ENCODE results near the gene TTC16. TPM values are rescaled to one million over a fixed set of nuclear protein-coding genes. Genes with fewer than 3 reads are reported as not detected.

Gene TTC16
- total and polyA plus RNA-seq, 8 donors = 0.08 to 0.12 TPM; not detected in 6

DNA sequence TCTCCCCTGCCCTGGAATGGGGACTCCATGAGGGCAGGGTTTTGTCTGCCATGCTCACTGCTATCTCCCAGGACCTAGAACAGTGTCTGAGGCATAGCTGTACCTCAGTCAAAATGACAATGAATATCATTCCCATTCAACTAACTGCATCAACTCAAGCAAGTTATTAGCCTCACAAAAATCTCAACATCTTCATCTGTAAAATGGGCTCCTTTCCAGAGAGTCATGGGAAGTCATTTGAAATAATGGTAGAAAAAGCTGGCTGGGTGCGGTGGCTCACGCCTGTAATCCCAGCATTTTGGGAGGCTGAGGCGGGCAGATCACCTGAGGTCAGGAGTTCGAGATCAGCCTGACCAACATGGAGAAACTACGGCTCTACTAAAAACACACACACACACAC is 53.2 kb downstream of the TTC16 start:
- intact Hi-C loops (cut with DNase I; ENCODE audit: low total_unique reads) = no loop called here
- Histone ChIP-seq H3K27me3 (peaks cover 0 to 10% (median 0%) of the 10 kb centered on the region in 3 donors), H3K4me1 (peaks cover 13 to 44% (median 33%) of the 10 kb centered on the region in 4 donors), H3K27ac (peak overlapping the region in 4 of 5 donors; percentile 39 to 82 (median 72)), H3K4me3 (peak overlapping the region in 1 of 4 donors; percentile 57), H3K36me3 (peaks cover 0 to 3% (median 0%) of the 10 kb centered on the region in 4 donors), H3K9me3 (no peaks in the 10 kb centered on the region)
- no peak for DNase-seq
- WGBS, 5 donors = 88 to 97% (median 91%) methylated on average over 5 of the region's 5 CpGs
- TF ChIP-seq, protein P1, sequence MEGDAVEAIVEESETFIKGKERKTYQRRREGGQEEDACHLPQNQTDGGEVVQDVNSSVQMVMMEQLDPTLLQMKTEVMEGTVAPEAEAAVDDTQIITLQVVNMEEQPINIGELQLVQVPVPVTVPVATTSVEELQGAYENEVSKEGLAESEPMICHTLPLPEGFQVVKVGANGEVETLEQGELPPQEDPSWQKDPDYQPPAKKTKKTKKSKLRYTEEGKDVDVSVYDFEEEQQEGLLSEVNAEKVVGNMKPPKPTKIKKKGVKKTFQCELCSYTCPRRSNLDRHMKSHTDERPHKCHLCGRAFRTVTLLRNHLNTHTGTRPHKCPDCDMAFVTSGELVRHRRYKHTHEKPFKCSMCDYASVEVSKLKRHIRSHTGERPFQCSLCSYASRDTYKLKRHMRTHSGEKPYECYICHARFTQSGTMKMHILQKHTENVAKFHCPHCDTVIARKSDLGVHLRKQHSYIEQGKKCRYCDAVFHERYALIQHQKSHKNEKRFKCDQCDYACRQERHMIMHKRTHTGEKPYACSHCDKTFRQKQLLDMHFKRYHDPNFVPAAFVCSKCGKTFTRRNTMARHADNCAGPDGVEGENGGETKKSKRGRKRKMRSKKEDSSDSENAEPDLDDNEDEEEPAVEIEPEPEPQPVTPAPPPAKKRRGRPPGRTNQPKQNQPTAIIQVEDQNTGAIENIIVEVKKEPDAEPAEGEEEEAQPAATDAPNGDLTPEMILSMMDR (IDR thresholded peaks at IDR 0.05) = no peak
- TF ChIP-seq EP300 (IDR thresholded peaks at IDR 0.05) = no peak
- no peak for TF ChIP-seq POLR2A (IDR thresholded peaks at IDR 0.05)
- TF ChIP-seq POLR2AphosphoS5 (IDR thresholded peaks at IDR 0.05) = no peak

DNA sequence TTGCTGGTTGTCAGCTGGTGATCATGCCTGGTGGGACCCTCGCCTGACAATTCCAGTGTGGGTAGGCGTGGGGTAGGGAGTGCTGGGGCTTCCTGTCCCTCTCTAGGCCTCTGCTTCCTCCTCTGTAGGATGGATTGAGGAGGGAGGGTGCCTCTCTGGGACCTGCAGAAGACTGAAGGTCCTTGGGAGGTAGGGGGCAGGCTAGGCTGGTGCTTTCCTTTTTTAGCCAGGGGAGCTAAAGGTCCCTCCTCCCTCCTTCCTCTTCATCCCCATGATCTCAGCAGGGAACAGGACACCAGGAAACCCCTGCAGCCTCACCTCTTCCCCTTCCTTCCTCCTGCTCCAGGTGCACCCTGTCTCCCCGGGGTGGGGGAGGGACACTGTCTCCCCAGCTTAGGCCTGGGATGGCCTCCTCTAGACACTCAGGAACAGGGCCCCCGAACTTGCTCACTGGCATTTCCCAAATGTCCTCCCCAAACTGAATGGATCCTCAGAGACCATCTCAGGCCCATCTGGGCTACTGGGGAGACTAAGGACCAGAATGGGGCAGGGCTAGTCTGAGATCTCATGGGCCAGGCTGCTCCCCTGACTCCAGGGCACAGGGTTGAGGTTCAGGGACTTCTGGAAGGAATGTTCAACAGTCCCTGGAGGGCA is 54.2 kb downstream of the TTC16 start:
- peak overlapping the region; percentile 50 to 58 (median 54) for H3K4me3 ChIP-seq
- WGBS, 5 donors = 60 to 74% (median 68%) methylated on average over 2 to 4 of the region's 4 CpGs
- no peaks in the 10 kb centered on the region for H3K9me3 ChIP-seq
- intact Hi-C loops (cut with DNase I; ENCODE audit: low total_unique reads) = no loop called here
- TF ChIP-seq POLR2A (IDR thresholded peaks at IDR 0.05) (no peak), POLR2AphosphoS5 (IDR thresholded peaks at IDR 0.05) (no peak), EP300 (IDR thresholded peaks at IDR 0.05) (no peak)
- TF ChIP-seq, protein P1 (IDR thresholded peaks at IDR 0.05) = no peak
- DNase-seq = peak in 1 of 2 donors; percentile 42
- H3K27ac ChIP-seq = peak overlapping the region; percentile 41 to 82 (median 69)
- H3K36me3 ChIP-seq = peaks cover 0 to 3% (median 0%) of the 10 kb centered on the region in 4 donors
- H3K4me1 ChIP-seq = peaks cover 13 to 44% (median 31%) of the 10 kb centered on the region in 4 donors
- H3K27me3 ChIP-seq = peaks cover 0 to 4% (median 0%) of the 10 kb centered on the region in 3 donors

GRCh38 chr9:127770583-127770904 is 54.7 kb downstream of the TTC16 start:
- Histone ChIP-seq H3K27me3 (peaks cover 0 to 4% (median 0%) of the 10 kb centered on the region in 3 donors), H3K27ac (peak overlapping the region in 4 of 5 donors; percentile 50 to 82 (median 74)), H3K4me1 (peaks cover 13 to 44% (median 31%) of the 10 kb centered on the region in 4 donors), H3K4me3 (peak overlapping the region; percentile 50 to 58 (median 54)), H3K9me3 (no peaks in the 10 kb centered on the region), H3K36me3 (peaks cover 0 to 3% (median 0%) of the 10 kb centered on the region in 4 donors)
- TF ChIP-seq POLR2A (IDR thresholded peaks at IDR 0.05) (no peak), EP300 (IDR thresholded peaks at IDR 0.05) (no peak), POLR2AphosphoS5 (IDR thresholded peaks at IDR 0.05) (no peak)
- TF ChIP-seq, protein P1 (IDR thresholded peaks at IDR 0.05) = no peak
- intact Hi-C loops (cut with DNase I; ENCODE audit: low total_unique reads) = no loop called here
- 43 to 50% (median 49%) methylated on average over 3 of the region's 3 CpGs for WGBS, 5 donors
- no peak for DNase-seq

- WGBS, 5 donors = 1 to 4% (median 2%) methylated on average over 23 to 43 of the region's 43 CpGs
- intact Hi-C loops (cut with DNase I; ENCODE audit: low total_unique reads) = no loop called here
- peak overlapping the region; percentile 50 to 82 (median 69) for H3K27ac ChIP-seq
These were observed 55.2 kb downstream of the TTC16 start for GRCh38 chr9:127770905-127771569.

More at GRCh38 chr9:127770905-127771569, 55.2 kb downstream of the TTC16 start:
- Histone ChIP-seq H3K4me3 (peak overlapping the region; percentile 50 to 58 (median 54)), H3K36me3 (peaks cover 0 to 3% (median 0%) of the 10 kb centered on the region in 4 donors), H3K4me1 (peaks cover 13 to 44% (median 30%) of the 10 kb centered on the region in 4 donors), H3K27me3 (peaks cover 0 to 1% (median 0%) of the 10 kb centered on the region in 3 donors), H3K9me3 (no peaks in the 10 kb centered on the region)
- TF ChIP-seq, protein P1 (IDR thresholded peaks at IDR 0.05) = no peak
- TF ChIP-seq POLR2AphosphoS5 (IDR thresholded peaks at IDR 0.05) = peak; percentile 42 to 94 (median 53)
- DNase-seq = peak; percentile 99 to 100
